ENCODE results near the gene ACP4. TPM values are rescaled to one million over a fixed set of nuclear protein-coding genes. Genes with fewer than 3 reads are reported as not detected.

The ACP4 gene
- polyA plus RNA-seq, 1 donor (not counting 4 experiments of a cell fraction or from before 2014, with no cell fraction given): not detected

- no peak overlapping the region for H2AFZ ChIP-seq (ENCODE audit: control insufficient read depth, low read length)
- no peak for FAIRE-seq
- peak in 2 of 3 experiments; percentile 48 to 50 for TF ChIP-seq CTCF (optimal IDR thresholded peaks at IDR 0.05 in 1 of 3, IDR thresholded peaks at IDR 0.05 in 1 of 3, conservative IDR thresholded peaks at IDR 0.05 in 1 of 3; ENCODE audit: extremely low read depth in 1 of 3, insufficient read depth in 2 of 3, low read length in 3 of 3)
- no peak for TF ChIP-seq EZH2 (IDR thresholded peaks at IDR 0.05; ENCODE audit: low read length)
- H3K4me1 ChIP-seq (ENCODE audit: control insufficient read depth, extremely low read depth, insufficient read depth, low read length): no peaks in the 10 kb centered on the region
- H3K9me3 ChIP-seq (ENCODE audit: control insufficient read depth, low read depth, low read length): no peaks in the 10 kb centered on the region
- dilution Hi-C loops (cut with MboI; ENCODE audit: extremely low pct_ligation_motif_present, low sequenced_read_pairs): no loop called here
- no peaks in the 10 kb centered on the region for H3K9me1 ChIP-seq (ENCODE audit: control insufficient read depth, extremely low read depth, insufficient read depth, low read length)
- H4K20me1 ChIP-seq (ENCODE audit: control insufficient read depth, extremely low read depth, insufficient read depth, low read length): peaks cover 36% of the 10 kb centered on the region
- no peak overlapping the region for H3K4me2 ChIP-seq (ENCODE audit: control insufficient read depth, extremely low read depth, insufficient read depth, low read depth, low read length)
- DNase-seq (ENCODE audit: low read depth, low spot score): no peak
- no peak overlapping the region for H3K27ac ChIP-seq (ENCODE audit: control insufficient read depth, insufficient read depth, low read length)
- H3K4me3 ChIP-seq (ENCODE audit: control insufficient read depth in 2 of 3, extremely low read depth in 1 of 3, insufficient read depth in 2 of 3, low read depth in 1 of 3, low read length in 3 of 3): no peak overlapping the region
- H3K36me3 ChIP-seq (ENCODE audit: control insufficient read depth in 2 of 2, extremely low read depth in 1 of 2, insufficient read depth in 2 of 2, low read length in 2 of 2): peaks cover 21 to 33% of the 10 kb centered on the region in 2 experiments
- H3K9ac ChIP-seq (ENCODE audit: control insufficient read depth, extremely low read depth, insufficient read depth, low read length): no peak overlapping the region
- H3K27me3 ChIP-seq (ENCODE audit: control insufficient read depth, extremely low read depth, insufficient read depth, low read length): no peaks in the 10 kb centered on the region
- H3K79me2 ChIP-seq (ENCODE audit: control insufficient read depth, insufficient read depth, low read length): peaks cover 22% of the 10 kb centered on the region
Measured at GRCh38 chr19:50794876-50795663, 4.9 kb downstream of the ACP4 start.

- TF ChIP-seq EZH2 (IDR thresholded peaks at IDR 0.05; ENCODE audit: low read length): no peak
- TF ChIP-seq CTCF (optimal IDR thresholded peaks at IDR 0.05 in 1 of 3, IDR thresholded peaks at IDR 0.05 in 1 of 3, conservative IDR thresholded peaks at IDR 0.05 in 1 of 3; ENCODE audit: extremely low read depth in 1 of 3, insufficient read depth in 2 of 3, low read length in 3 of 3): no peak
- H3K36me3 ChIP-seq (ENCODE audit: control insufficient read depth in 2 of 2, extremely low read depth in 1 of 2, insufficient read depth in 2 of 2, low read length in 2 of 2): peaks cover 21 to 37% of the 10 kb centered on the region in 2 experiments
- FAIRE-seq: no peak
- H3K4me2 ChIP-seq (ENCODE audit: control insufficient read depth, extremely low read depth, insufficient read depth, low read depth, low read length): no peak overlapping the region
- DNase-seq (ENCODE audit: low read depth, low spot score): no peak
- no peak overlapping the region for H2AFZ ChIP-seq (ENCODE audit: control insufficient read depth, low read length)
- no peaks in the 10 kb centered on the region for H3K9me1 ChIP-seq (ENCODE audit: control insufficient read depth, extremely low read depth, insufficient read depth, low read length)
- dilution Hi-C loops (cut with MboI; ENCODE audit: extremely low pct_ligation_motif_present, low sequenced_read_pairs): no loop called here
- H3K4me3 ChIP-seq (ENCODE audit: control insufficient read depth in 2 of 3, extremely low read depth in 1 of 3, insufficient read depth in 2 of 3, low read depth in 1 of 3, low read length in 3 of 3): no peak overlapping the region
- no peak overlapping the region for H3K9ac ChIP-seq (ENCODE audit: control insufficient read depth, extremely low read depth, insufficient read depth, low read length)
- H3K27ac ChIP-seq (ENCODE audit: control insufficient read depth, insufficient read depth, low read length): no peak overlapping the region
- peaks cover 25% of the 10 kb centered on the region for H3K79me2 ChIP-seq (ENCODE audit: control insufficient read depth, insufficient read depth, low read length)
- H3K27me3 ChIP-seq (ENCODE audit: control insufficient read depth, extremely low read depth, insufficient read depth, low read length): no peaks in the 10 kb centered on the region
- H4K20me1 ChIP-seq (ENCODE audit: control insufficient read depth, extremely low read depth, insufficient read depth, low read length): peaks cover 39% of the 10 kb centered on the region
- H3K9me3 ChIP-seq (ENCODE audit: control insufficient read depth, low read depth, low read length): no peaks in the 10 kb centered on the region
- H3K4me1 ChIP-seq (ENCODE audit: control insufficient read depth, extremely low read depth, insufficient read depth, low read length): no peaks in the 10 kb centered on the region
Measured at GRCh38 chr19:50795664-50796073, 5.5 kb downstream of the ACP4 start.

Measured in keratinocyte (primary cell).